Caco-2 (cell line): ENCODE results near the gene ZNF45. TPM values are rescaled to one million over a fixed set of nuclear protein-coding genes. Genes with fewer than 3 reads are reported as not detected.

Experiments
- BruUV-seq: library from RNA; stranded (reverse); fragments of 400-500 nt; replicated peaks from 2 replicates; lab custom pipeline; 2021; lab: Mats Ljungman, UMichigan
- CTCF ChIA-PET: fragments of 300-600 bp; sonication (Branson Sonifier 250); formaldehyde crosslinking; loops from one replicate; lab custom pipeline; 2022; ENCODE audit warnings: antibody characterized with exemption; lab: Charles Lee
- POLR2A ChIA-PET: fragments of 300-600 bp; sonication (Branson Sonifier 250); formaldehyde crosslinking; loops from one replicate; lab custom pipeline; 2022; ENCODE audit warnings: antibody characterized with exemption; lab: Charles Lee
- DNase-seq, 2 experiments: peaks; one replicate each; pipeline versions ENCODE4 v3.0.0 to v3.0.0-alpha.2; 2020 to 2022
- H3K27me3 ChIP-seq: replicated peaks from 2 replicates; pipeline ENCODE4 v1.6.0; 2011; ENCODE audit warnings: low read length; ENCODE audit not compliant: control insufficient read depth, insufficient read depth
- H3K36me3 ChIP-seq: 2 replicates; pipeline ENCODE4 v1.5.1; 2011; ENCODE audit warnings: low read length; ENCODE audit not compliant: control insufficient read depth, insufficient read depth
- H3K4me1 ChIP-seq: fragments of 250-450 bp; sonication (Bioruptor Pico); 2 replicates; pipeline ENCODE4 v1.5.1; 2020; ENCODE audit warnings: mild to moderate bottlenecking
- H3K4me3 ChIP-seq: 2 replicates; pipeline ENCODE4 v1.5.1; 2011; ENCODE audit warnings: low read depth, mild to moderate bottlenecking, control low read depth, low read length
- H3K9me3 ChIP-seq: fragments of 250-450 bp; sonication (Bioruptor Pico); 2 replicates; pipeline ENCODE4 v1.5.1; 2020; ENCODE audit warnings: mild to moderate bottlenecking, moderate library complexity
- H3K27ac Mint-ChIP-seq: one replicate; pipeline ENCODE4 v1.8.0; 2022; ENCODE audit warnings: mixed read lengths; ENCODE audit not compliant: unreplicated experiment
- H3K27me3 Mint-ChIP-seq: one replicate; pipeline ENCODE4 v1.8.0; 2022; ENCODE audit warnings: mixed read lengths; ENCODE audit not compliant: insufficient read depth, unreplicated experiment
- H3K36me3 Mint-ChIP-seq: one replicate; pipeline ENCODE4 v1.8.0; 2022; ENCODE audit warnings: mild to moderate bottlenecking, mixed read lengths; ENCODE audit not compliant: insufficient read depth, unreplicated experiment
- H3K4me1 Mint-ChIP-seq: one replicate; pipeline ENCODE4 v1.8.0; 2022; ENCODE audit warnings: low read depth, mixed read lengths; ENCODE audit not compliant: unreplicated experiment
- H3K4me3 Mint-ChIP-seq: one replicate; pipeline ENCODE4 v1.8.0; 2022; ENCODE audit warnings: mild to moderate bottlenecking, moderate library complexity, mixed read lengths; ENCODE audit not compliant: unreplicated experiment
- H3K9me3 Mint-ChIP-seq: one replicate; pipeline ENCODE4 v1.8.0; 2022; ENCODE audit warnings: mixed read lengths; ENCODE audit not compliant: unreplicated experiment
- intact Hi-C: fragments of 100-400 bp; cut with micrococcal nuclease; formaldehyde crosslinking; loops from one replicate; pipeline ENCODE4 v1.10.0; 2022; ENCODE audit not compliant: unreplicated experiment
- total RNA-seq: library from RNA; stranded (reverse); gene quantifications from 2 replicates; pipeline ENCODE4 v1.2.3, GENCODE V29; 2022
- TF ChIP-seq, protein P1 (sequence below), 2 experiments: fragments of 200-600 bp in 1 of 2; IDR thresholded peaks; 1 replicate in 1 of 2; 2 replicates in 1 of 2; pipeline versions ENCODE4 v1.5.1 to v1.8.0; 2011 to 2022; ENCODE audit warnings: antibody characterized with exemption in 1 of 2, control low read depth in 1 of 2, inconsistent platforms in 1 of 2, low read depth in 1 of 2, low read length in 1 of 2, mild to moderate bottlenecking in 1 of 2, moderate library complexity in 1 of 2; ENCODE audit not compliant: insufficient read depth in 1 of 2, severe bottlenecking in 1 of 2, unreplicated experiment in 1 of 2

Gene ZNF45
- total RNA-seq, 1 experiment from 2014 or later: 14.8 TPM

DNA sequence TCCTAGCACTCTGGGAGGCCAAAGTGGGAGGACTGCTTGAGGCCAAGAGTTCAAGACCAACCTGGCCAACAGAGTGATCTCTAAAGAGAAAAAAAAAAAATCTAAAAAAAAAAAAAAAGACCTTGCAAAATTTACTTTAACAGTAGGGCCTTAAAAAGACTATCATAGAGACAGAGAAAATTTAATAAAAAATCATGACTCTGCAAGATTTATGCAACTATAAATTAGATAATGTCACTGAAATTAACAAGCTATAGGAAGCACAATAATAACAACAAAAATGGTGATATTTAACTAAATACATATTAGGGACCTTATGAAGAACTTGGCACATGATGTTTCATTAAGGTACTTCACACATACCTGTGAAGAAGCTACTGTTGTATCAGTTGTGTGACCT, 11.2 kb downstream of the ZNF45 start:
- H3K36me3 ChIP-seq: peaks cover 4% of the 10 kb centered on the region
- H3K4me3 Mint-ChIP-seq: no peak overlapping the region
- peaks cover 51% of the 10 kb centered on the region for H3K36me3 Mint-ChIP-seq
- no peaks in the 10 kb centered on the region; the same call in 1 of the 2 replicates for H3K9me3 ChIP-seq
- H3K4me1 Mint-ChIP-seq: no peaks in the 10 kb centered on the region
- TF ChIP-seq, protein P1, sequence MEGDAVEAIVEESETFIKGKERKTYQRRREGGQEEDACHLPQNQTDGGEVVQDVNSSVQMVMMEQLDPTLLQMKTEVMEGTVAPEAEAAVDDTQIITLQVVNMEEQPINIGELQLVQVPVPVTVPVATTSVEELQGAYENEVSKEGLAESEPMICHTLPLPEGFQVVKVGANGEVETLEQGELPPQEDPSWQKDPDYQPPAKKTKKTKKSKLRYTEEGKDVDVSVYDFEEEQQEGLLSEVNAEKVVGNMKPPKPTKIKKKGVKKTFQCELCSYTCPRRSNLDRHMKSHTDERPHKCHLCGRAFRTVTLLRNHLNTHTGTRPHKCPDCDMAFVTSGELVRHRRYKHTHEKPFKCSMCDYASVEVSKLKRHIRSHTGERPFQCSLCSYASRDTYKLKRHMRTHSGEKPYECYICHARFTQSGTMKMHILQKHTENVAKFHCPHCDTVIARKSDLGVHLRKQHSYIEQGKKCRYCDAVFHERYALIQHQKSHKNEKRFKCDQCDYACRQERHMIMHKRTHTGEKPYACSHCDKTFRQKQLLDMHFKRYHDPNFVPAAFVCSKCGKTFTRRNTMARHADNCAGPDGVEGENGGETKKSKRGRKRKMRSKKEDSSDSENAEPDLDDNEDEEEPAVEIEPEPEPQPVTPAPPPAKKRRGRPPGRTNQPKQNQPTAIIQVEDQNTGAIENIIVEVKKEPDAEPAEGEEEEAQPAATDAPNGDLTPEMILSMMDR (IDR thresholded peaks at IDR 0.05; ENCODE audit: insufficient read depth in 1 of 2, low read depth in 1 of 2, low read length in 1 of 2, severe bottlenecking in 1 of 2, unreplicated experiment in 1 of 2): no peak
- H3K27me3 Mint-ChIP-seq: no peaks in the 10 kb centered on the region
- H3K27me3 ChIP-seq: no peaks in the 10 kb centered on the region
- H3K27ac Mint-ChIP-seq: no peak overlapping the region
- no peak for DNase-seq
- CTCF ChIA-PET: no interaction called here
- no peaks in the 10 kb centered on the region for H3K9me3 Mint-ChIP-seq
- no peak overlapping the region for H3K4me3 ChIP-seq
- H3K4me1 ChIP-seq: no peaks in the 10 kb centered on the region
- no TSS peak for BruUV-seq
- POLR2A ChIA-PET: no interaction called here
- intact Hi-C loops: no loop called here

DNA sequence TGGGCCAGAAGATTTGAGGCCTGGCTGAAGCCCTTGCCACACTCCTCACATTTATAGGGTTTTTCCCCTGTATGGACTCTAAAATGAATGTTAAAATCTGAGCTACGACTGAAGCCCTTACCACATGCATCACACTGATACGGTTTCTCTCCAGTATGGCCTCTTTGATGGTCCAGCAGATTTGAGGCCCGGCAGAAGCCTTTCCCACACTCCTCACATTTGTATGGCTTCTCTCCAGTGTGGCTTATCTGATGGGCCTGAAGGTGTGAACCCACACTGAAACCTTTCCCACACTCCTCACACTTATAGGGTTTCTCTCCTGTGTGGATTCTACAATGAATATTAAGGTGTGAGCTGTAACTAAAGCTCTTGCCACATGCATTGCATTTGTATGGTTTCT, 21.0 kb downstream of the ZNF45 start:
- DNase-seq: no peak
- H3K36me3 Mint-ChIP-seq: peaks cover 57% of the 10 kb centered on the region
- Histone ChIP-seq H3K9me3 (peaks cover 30% of the 10 kb centered on the region), H3K4me3 (no peak overlapping the region), H3K4me1 (no peaks in the 10 kb centered on the region), H3K36me3 (peaks cover 2% of the 10 kb centered on the region; the same call in 1 of the 2 replicates), H3K27me3 (no peaks in the 10 kb centered on the region)
- ChIA-PET CTCF (no interaction called here), POLR2A (no interaction called here)
- TF ChIP-seq, protein P1 (IDR thresholded peaks at IDR 0.05; ENCODE audit: insufficient read depth in 1 of 2, low read depth in 1 of 2, low read length in 1 of 2, severe bottlenecking in 1 of 2, unreplicated experiment in 1 of 2): no peak
- intact Hi-C loops: no loop called here
- no TSS peak for BruUV-seq
- peaks cover 45% of the 10 kb centered on the region for H3K9me3 Mint-ChIP-seq
- no peaks in the 10 kb centered on the region for H3K27me3 Mint-ChIP-seq
- no peaks in the 10 kb centered on the region for H3K4me1 Mint-ChIP-seq
- no peak overlapping the region for H3K27ac Mint-ChIP-seq
- H3K4me3 Mint-ChIP-seq: no peak overlapping the region

DNA sequence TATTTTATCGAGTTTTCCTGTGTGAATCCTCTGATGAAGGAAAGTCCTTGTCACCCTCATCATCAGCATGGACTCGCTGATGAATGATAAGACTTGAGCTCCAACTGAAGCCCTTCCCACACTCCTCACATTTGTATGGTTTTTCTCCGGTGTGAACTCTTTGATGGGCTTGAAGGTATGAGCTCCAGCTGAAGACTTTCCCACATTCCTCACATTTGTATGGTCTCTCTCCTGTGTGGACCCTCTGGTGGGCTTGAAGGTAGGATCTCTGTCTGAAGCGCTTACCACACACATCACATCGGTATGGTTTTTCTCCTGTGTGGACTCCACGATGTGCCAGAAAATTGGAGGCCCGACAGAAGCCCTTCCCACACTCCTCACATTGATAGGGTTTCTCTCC, 21.7 kb downstream of the ZNF45 start:
- H3K4me1 ChIP-seq: no peaks in the 10 kb centered on the region
- no peaks in the 10 kb centered on the region for H3K27me3 ChIP-seq
- TF ChIP-seq, protein P1 (IDR thresholded peaks at IDR 0.05; ENCODE audit: insufficient read depth in 1 of 2, low read depth in 1 of 2, low read length in 1 of 2, severe bottlenecking in 1 of 2, unreplicated experiment in 1 of 2): no peak
- TSS peak; percentile 18 for BruUV-seq
- POLR2A ChIA-PET: no interaction called here
- no peak for DNase-seq
- Mint-ChIP-seq H3K27ac (no peak overlapping the region), H3K36me3 (peaks cover 50% of the 10 kb centered on the region), H3K4me3 (no peak overlapping the region), H3K9me3 (peaks cover 45% of the 10 kb centered on the region), H3K4me1 (no peaks in the 10 kb centered on the region), H3K27me3 (no peaks in the 10 kb centered on the region)
- peaks cover 30% of the 10 kb centered on the region for H3K9me3 ChIP-seq
- intact Hi-C loops: no loop called here
- H3K4me3 ChIP-seq: no peak overlapping the region
- CTCF ChIA-PET: no interaction called here
- H3K36me3 ChIP-seq: peaks cover 2% of the 10 kb centered on the region; the same call in 1 of the 2 replicates
